ENCODE data around the gene THOC5. TPM values are rescaled to one million over a fixed set of nuclear protein-coding genes. Genes with fewer than 3 reads are reported as not detected.
"Not testable (repeated sequence)": the region's sequence is repeated elsewhere in the genome, so short reads cannot be mapped to it uniquely, and the experiment has no call there.

THOC5 gene
- total RNA-seq, 1 experiment from 2014 or later, result 49.8 TPM

DNA sequence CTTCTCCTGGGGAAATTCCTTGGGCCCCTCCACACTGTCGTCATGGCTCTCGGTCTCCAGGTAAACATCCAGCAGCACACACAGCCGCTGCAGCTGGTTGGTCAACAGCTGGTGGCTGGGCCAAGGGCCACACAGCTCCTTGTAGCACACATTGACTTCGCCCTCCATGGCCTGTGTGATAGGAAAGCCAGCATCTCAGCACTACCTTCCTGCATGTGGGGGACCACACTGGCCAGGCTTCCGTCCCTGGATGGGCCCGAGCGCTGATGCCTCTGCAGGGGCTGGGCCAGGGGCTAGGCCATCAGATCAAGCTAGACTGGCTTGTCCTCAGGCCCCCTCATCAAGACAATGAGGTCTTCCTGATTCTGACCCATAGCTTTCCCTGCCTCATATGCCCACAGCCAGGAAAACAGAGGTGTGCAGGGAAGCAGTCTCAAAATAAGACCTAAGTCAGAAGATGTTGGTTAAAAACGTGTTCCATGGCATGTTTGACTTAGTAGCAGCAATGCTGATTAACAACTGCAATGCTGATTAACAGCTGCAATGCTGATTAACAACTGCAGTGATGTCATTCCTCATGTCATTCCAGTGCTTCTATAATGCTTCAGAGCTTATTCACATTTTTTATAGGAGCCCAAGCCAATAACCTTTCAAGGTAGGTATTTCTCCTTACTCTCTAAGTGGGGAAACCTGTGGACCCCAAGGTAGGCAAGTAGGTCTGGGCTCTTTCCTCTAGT lies 42.3 kb downstream of the THOC5 start:
- no peak overlapping the region for H3K4me3 ChIP-seq
- no peaks in the 10 kb centered on the region for H3K27me3 ChIP-seq (replicated peaks)
- no peak overlapping the region for H3K27ac ChIP-seq
- H3K4me1 ChIP-seq (replicated peaks), result no peaks in the 10 kb centered on the region
- H3K36me3 ChIP-seq, result peaks cover 65% of the 10 kb centered on the region
- no peaks in the 10 kb centered on the region for H3K9me3 ChIP-seq (replicated peaks)
- DNase-seq (ENCODE audit: low read depth in 1 of 2, low spot score in 2 of 2), result no peak

DNA sequence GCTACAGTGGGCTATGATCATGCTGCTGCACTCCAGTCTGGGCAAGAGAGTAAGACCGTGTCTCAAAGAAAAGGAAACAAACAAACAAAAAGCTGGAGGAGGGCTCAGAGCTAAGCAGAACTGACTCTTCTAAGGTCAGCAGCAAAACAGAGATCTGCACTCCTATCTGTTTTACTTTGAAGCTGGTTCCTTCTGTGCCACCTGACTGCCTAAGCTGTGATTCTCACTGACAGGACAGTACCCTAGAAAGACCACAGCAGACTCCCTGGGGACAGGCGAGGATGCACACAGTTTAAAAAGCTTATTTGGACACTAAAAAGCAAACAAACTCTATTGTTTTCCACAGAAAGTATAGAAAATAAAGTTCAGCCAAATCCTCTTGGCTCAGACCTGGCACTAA lies 43.0 kb downstream of the THOC5 start:
- Histone ChIP-seq H3K9me3 (replicated peaks) (no peaks in the 10 kb centered on the region), H3K4me3 (no peak overlapping the region), H3K27ac (no peak overlapping the region), H3K27me3 (replicated peaks) (no peaks in the 10 kb centered on the region), H3K36me3 (peaks cover 63% of the 10 kb centered on the region), H3K4me1 (replicated peaks) (no peaks in the 10 kb centered on the region)
- no peak for DNase-seq (ENCODE audit: low read depth in 1 of 2, low spot score in 2 of 2)

GRCh38 chr22:29509815-29510214 lies 43.7 kb downstream of the THOC5 start:
- DNase-seq (ENCODE audit: low read depth in 1 of 2, low spot score in 2 of 2), result no peak
- H3K4me3 ChIP-seq, result no peak overlapping the region
- H3K27ac ChIP-seq, result no peak overlapping the region
- no peaks in the 10 kb centered on the region for H3K4me1 ChIP-seq (replicated peaks)
- no peaks in the 10 kb centered on the region for H3K9me3 ChIP-seq (replicated peaks)
- no peaks in the 10 kb centered on the region for H3K27me3 ChIP-seq (replicated peaks)
- peaks cover 61% of the 10 kb centered on the region for H3K36me3 ChIP-seq

GRCh38 chr22:29509298-29509697 lies 44.3 kb downstream of the THOC5 start:
- no peaks in the 10 kb centered on the region for H3K27me3 ChIP-seq (replicated peaks)
- no peak overlapping the region for H3K27ac ChIP-seq
- H3K4me3 ChIP-seq, result no peak overlapping the region
- H3K9me3 ChIP-seq (replicated peaks), result no peaks in the 10 kb centered on the region
- H3K36me3 ChIP-seq, result peaks cover 60% of the 10 kb centered on the region
- H3K4me1 ChIP-seq (replicated peaks), result no peaks in the 10 kb centered on the region; the same call in 1 of the 2 replicates
- no peak for DNase-seq (ENCODE audit: low read depth in 1 of 2, low spot score in 2 of 2)

DNA sequence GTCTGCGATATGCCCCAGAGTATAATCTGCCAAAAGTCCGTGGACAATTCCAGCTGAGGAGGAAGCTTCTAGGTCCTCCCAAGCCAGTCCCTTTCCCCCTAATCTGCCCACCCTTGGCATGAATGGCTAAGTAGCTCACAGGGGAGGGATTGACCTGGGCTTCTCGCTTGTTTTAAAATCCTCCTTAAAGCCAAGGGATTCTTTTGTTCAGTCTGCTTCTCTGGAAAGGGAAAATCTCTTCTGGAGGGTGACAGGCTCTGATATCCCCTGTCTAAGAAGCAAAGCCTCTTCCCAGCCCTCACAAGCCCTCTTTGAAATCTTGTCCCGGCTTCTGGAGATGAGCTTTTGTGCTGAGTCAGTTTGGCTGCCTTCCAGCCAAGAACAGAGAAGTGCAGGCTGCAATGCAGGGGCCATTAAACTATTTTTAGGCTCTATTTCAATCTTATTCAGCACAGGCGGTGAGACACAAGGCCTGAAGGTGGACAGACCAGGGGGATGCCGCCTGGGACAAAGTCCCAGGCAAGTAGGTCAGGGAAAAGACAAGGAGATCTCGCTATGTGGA lies 49.7 kb downstream of the THOC5 start:
- Histone ChIP-seq H3K4me3 (no peak overlapping the region), H3K27me3 (replicated peaks) (no peaks in the 10 kb centered on the region), H3K9me3 (replicated peaks) (no peaks in the 10 kb centered on the region), H3K36me3 (peaks cover 30% of the 10 kb centered on the region), H3K4me1 (replicated peaks) (no peaks in the 10 kb centered on the region; the same call in 1 of the 2 replicates), H3K27ac (no peak overlapping the region)
- DNase-seq (ENCODE audit: low read depth in 1 of 2, low spot score in 2 of 2), result peak; percentile 46 to 55

- Histone ChIP-seq H3K4me1 (replicated peaks) (no peaks in the 10 kb centered on the region; the same call in 1 of the 2 replicates), H3K36me3 (no peaks in the 10 kb centered on the region), H3K4me3 (no peak overlapping the region), H3K27me3 (replicated peaks) (no peaks in the 10 kb centered on the region), H3K27ac (no peak overlapping the region), H3K9me3 (replicated peaks) (peaks cover 3% of the 10 kb centered on the region; the same call in 1 of the 2 replicates)
- no peak for DNase-seq (ENCODE audit: low read depth in 1 of 2, low spot score in 2 of 2)
These were observed 53.7 kb downstream of the THOC5 start for GRCh38 chr22:29499852-29500251.

DNA sequence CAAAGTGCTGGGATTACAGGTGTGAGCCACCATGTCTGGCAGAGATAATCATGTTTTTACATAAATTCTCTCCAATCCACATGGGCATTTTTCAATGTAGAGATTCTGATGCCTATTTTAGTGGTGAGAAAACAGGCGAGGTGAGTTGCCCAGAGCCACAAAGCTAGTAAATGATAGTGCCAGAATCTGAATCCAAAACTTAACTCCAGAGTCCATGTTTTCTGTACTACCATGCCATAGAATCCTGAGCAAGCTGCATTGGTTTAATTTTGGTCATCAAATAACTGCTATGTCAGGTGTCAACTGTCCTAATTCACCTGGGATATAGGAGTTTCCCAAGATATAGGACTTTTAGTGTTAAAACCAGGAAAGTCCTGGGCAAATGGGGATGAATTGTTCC lies 59.9 kb downstream of the THOC5 start:
- Histone ChIP-seq H3K27me3 (replicated peaks) (no peaks in the 10 kb centered on the region), H3K9me3 (replicated peaks) (peaks cover 7% of the 10 kb centered on the region; the same call in 1 of the 2 replicates), H3K4me3 (no peak overlapping the region), H3K4me1 (replicated peaks) (no peaks in the 10 kb centered on the region), H3K36me3 (no peaks in the 10 kb centered on the region), H3K27ac (no peak overlapping the region)
- DNase-seq (ENCODE audit: low read depth in 1 of 2, low spot score in 2 of 2), result no peak

DNA sequence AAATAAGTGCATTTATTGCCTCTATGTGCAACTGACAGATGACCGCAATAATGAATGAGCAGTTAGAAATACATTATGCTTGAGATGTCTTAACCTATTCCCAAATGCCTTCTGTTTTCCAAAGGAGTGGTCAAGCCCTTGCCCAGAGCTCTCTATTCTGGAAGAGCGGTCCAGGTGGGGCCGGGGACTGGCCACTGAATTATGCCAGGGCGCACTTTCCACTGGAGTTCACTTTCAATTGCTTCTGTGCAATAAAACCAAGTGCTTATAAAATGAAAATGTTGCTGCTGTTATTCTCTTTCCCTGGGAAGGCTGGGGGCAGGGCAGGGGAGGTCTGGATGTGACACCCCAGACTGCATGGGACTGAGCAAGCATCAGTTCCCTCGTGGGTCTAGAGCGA lies 62.5 kb downstream of the THOC5 start:
- no peak for DNase-seq (ENCODE audit: low read depth in 1 of 2, low spot score in 2 of 2)
- no peak overlapping the region for H3K4me3 ChIP-seq
- H3K9me3 ChIP-seq (replicated peaks), result peaks cover 7% of the 10 kb centered on the region; the same call in 1 of the 2 replicates
- H3K27ac ChIP-seq, result no peak overlapping the region
- no peaks in the 10 kb centered on the region for H3K4me1 ChIP-seq (replicated peaks)
- no peaks in the 10 kb centered on the region for H3K27me3 ChIP-seq (replicated peaks)
- H3K36me3 ChIP-seq, result no peaks in the 10 kb centered on the region

- H3K36me3 ChIP-seq; H3K27ac ChIP-seq; DNase-seq (ENCODE audit: low read depth in 1 of 2, low spot score in 2 of 2); H3K4me3 ChIP-seq; H3K9me3 ChIP-seq (replicated peaks); H3K27me3 ChIP-seq (replicated peaks); H3K4me1 ChIP-seq (replicated peaks): not testable (repeated sequence)
These were observed 64.3 kb downstream of the THOC5 start for GRCh38 chr22:29489127-29489780.

DNA sequence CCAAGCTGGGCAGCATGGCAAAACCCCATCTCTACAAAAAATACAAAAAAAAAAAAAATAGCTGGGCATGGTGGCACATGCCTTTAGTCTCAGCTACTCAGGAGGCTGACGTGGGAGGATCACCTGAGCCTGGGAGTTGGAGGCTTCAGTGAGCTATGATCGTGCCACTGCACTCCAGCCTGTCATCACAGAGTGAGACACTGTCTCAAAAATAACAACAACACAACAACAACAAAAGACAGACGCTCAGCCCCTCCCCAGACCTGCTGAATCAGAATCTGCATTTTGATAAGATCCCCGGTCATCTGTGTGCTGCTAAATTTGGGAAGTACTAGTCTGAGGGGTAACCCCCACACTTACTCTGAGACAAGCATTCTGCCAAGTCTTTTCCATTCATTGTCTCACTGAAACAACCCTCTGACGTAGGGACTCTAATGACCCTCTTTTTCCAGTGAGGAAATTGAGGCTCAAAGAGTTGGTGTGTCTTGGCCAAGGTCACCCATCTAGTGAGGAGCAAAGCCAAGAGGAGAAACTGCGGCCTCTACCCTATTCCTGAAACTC lies 66.1 kb downstream of the THOC5 start:
- no peak overlapping the region for H3K27ac ChIP-seq

DNA sequence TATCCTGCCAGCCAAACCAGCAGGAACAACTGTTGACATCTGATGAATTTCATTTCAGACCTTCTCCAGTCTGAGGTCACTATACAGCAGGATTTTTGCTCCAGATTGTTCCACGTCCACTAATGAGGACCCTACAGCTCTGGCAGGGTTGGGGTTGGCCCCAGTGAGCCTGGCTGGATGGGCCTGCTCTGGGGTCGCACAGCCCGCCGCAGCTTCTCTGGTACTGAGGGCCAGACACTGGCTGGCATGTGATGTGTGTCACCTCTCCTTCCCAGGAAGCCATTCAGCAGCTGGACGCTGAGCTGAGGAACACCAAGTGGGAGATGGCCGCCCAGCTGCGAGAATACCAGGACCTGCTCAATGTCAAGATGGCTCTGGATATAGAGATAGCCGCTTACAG lies 68.1 kb downstream of the THOC5 start:
- no peak for DNase-seq (ENCODE audit: low read depth in 1 of 2, low spot score in 2 of 2)
- Histone ChIP-seq H3K9me3 (replicated peaks) (peaks cover 7% of the 10 kb centered on the region), H3K36me3 (no peaks in the 10 kb centered on the region), H3K4me3 (no peak overlapping the region), H3K4me1 (replicated peaks) (peaks cover 5% of the 10 kb centered on the region; the same call in 1 of the 2 replicates), H3K27ac (no peak overlapping the region), H3K27me3 (replicated peaks) (peaks cover 23% of the 10 kb centered on the region)

More for the DNA sequence above, 66.1 kb downstream of the THOC5 start:
- no peak overlapping the region for H3K4me3 ChIP-seq
- H3K36me3 ChIP-seq, result no peaks in the 10 kb centered on the region
- H3K9me3 ChIP-seq (replicated peaks), result no peaks in the 10 kb centered on the region
- H3K27me3 ChIP-seq (replicated peaks), result peaks cover 4% of the 10 kb centered on the region; the same call in 1 of the 2 replicates
- no peaks in the 10 kb centered on the region for H3K4me1 ChIP-seq (replicated peaks)
- no peak for DNase-seq (ENCODE audit: low read depth in 1 of 2, low spot score in 2 of 2)

GRCh38 chr22:29484642-29485041 lies 68.9 kb downstream of the THOC5 start:
- H3K36me3 ChIP-seq, result no peaks in the 10 kb centered on the region
- no peak for DNase-seq (ENCODE audit: low read depth in 1 of 2, low spot score in 2 of 2)
- H3K9me3 ChIP-seq (replicated peaks), result peaks cover 8% of the 10 kb centered on the region
- no peak overlapping the region for H3K4me3 ChIP-seq
- no peak overlapping the region for H3K27ac ChIP-seq
- H3K4me1 ChIP-seq (replicated peaks), result peaks cover 9% of the 10 kb centered on the region; the same call in 1 of the 2 replicates
- peaks cover 31% of the 10 kb centered on the region for H3K27me3 ChIP-seq (replicated peaks)

DNA sequence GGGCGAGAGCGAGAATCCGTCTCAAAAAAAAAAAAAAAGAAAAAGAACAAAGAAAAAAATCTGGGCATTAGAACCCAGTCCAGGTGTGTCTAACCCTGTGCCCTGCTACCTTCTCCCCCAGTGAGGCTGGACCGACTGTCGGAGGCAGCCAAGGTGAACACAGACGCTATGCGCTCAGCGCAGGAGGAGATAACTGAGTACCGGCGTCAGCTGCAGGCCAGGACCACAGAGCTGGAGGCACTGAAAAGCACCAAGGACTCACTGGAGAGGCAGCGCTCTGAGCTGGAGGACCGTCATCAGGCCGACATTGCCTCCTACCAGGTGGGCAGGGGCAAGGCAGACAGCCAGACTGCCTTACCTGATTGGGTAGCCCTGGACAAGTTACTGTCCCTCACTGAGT lies 70.3 kb downstream of the THOC5 start:
- Histone ChIP-seq H3K4me1 (replicated peaks) (peaks cover 9% of the 10 kb centered on the region; the same call in 1 of the 2 replicates), H3K27me3 (replicated peaks) (peaks cover 45% of the 10 kb centered on the region), H3K9me3 (replicated peaks) (peaks cover 8% of the 10 kb centered on the region), H3K36me3 (no peaks in the 10 kb centered on the region), H3K27ac (no peak overlapping the region), H3K4me3 (no peak overlapping the region)
- no peak for DNase-seq (ENCODE audit: low read depth in 1 of 2, low spot score in 2 of 2)

DNA sequence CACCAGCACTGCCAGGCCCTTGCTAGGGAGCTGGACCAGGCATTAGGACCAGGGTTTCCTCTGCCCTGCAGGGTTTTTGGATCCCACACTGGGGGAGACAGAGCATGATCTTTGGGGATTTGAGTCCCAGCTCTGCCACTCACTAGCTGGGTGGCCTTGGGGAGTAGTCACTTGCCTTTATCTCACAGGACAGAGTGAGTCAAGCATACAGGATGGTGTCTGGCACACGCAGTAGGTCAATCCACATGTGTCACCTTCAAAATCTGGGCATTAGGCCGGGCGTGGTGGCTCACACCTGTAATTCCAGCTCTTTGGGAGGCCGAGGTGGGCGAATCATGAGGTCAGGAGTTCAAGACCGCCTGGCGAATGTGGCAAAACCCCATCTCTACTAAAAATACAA lies 70.8 kb downstream of the THOC5 start:
- H3K9me3 ChIP-seq (replicated peaks), result peaks cover 8% of the 10 kb centered on the region
- peaks cover 9% of the 10 kb centered on the region; the same call in 1 of the 2 replicates for H3K4me1 ChIP-seq (replicated peaks)
- H3K27ac ChIP-seq, result no peak overlapping the region
- no peak overlapping the region for H3K4me3 ChIP-seq
- peaks cover 50% of the 10 kb centered on the region for H3K27me3 ChIP-seq (replicated peaks)
- no peak for DNase-seq (ENCODE audit: low read depth in 1 of 2, low spot score in 2 of 2)
- H3K36me3 ChIP-seq, result no peaks in the 10 kb centered on the region
